HEK293 (cell line): ENCODE data around the gene E4F1.

Experiments used
- BCL11A ChIP-seq: fragments of 450-650 bp; formaldehyde crosslinking; IDR thresholded peaks from 2 replicates; pipeline ENCODE4 v1.5.1; 2016; ENCODE audit warnings: low read depth, missing biosample characterization, missing genetic modification characterization
- EGR2 ChIP-seq: fragments of 450-650 bp; formaldehyde crosslinking; IDR thresholded peaks from 2 replicates; pipeline ENCODE4 v1.5.1; 2016; ENCODE audit warnings: low read depth, missing biosample characterization, missing genetic modification characterization
- KLF1 ChIP-seq: fragments of 450-650 bp; formaldehyde crosslinking; IDR thresholded peaks from 2 replicates; pipeline ENCODE4 v1.5.1; 2016; ENCODE audit warnings: missing biosample characterization, missing genetic modification characterization
- TCF7L2 ChIP-seq: IDR thresholded peaks from 2 replicates; pipeline ENCODE4 v1.6.1; 2011; ENCODE audit warnings: low read depth, mild to moderate bottlenecking, inconsistent platforms, low read length, moderate library complexity, borderline replicate concordance
- ZNF114 ChIP-seq: fragments of 450-650 bp; formaldehyde crosslinking; IDR thresholded peaks from 2 replicates; pipeline ENCODE4 v1.5.0; 2017; ENCODE audit warnings: missing biosample characterization, missing genetic modification characterization
- ZNF146 ChIP-seq: fragments of 450-650 bp; formaldehyde crosslinking; IDR thresholded peaks from 2 replicates; pipeline ENCODE4 v1.5.1; 2016; ENCODE audit warnings: missing biosample characterization, missing genetic modification characterization
- ZNF19 ChIP-seq: fragments of 450-650 bp; formaldehyde crosslinking; IDR thresholded peaks from 2 replicates; pipeline ENCODE4; 2016; ENCODE audit warnings: missing biosample characterization, missing genetic modification characterization, low read depth
- ZNF239 ChIP-seq: fragments of 450-650 bp; formaldehyde crosslinking; IDR thresholded peaks from 2 replicates; pipeline ENCODE4 v1.5.1; 2016; ENCODE audit warnings: missing biosample characterization, missing genetic modification characterization
- ZNF274 ChIP-seq, 2 experiments: fragments of 200-500 bp in 1 of 2; fragments of 450-650 bp in 1 of 2; sonication (Bioruptor generic) in 1 of 2; formaldehyde crosslinking in 1 of 2; IDR thresholded peaks; 2 replicates each; pipeline versions ENCODE4 v1.5.1 to v1.6.1; 2014 to 2016; ENCODE audit warnings: borderline replicate concordance in 1 of 2, inconsistent platforms in 1 of 2, low read length in 1 of 2, missing biosample characterization in 1 of 2, missing genetic modification characterization in 1 of 2
- ZNF335 ChIP-seq: fragments of 450-650 bp; formaldehyde crosslinking; conservative IDR thresholded peaks from 2 replicates; pipeline ENCODE4 v1.5.1; 2016; ENCODE audit warnings: missing biosample characterization, missing genetic modification characterization
- ZNF548 ChIP-seq: fragments of 450-650 bp; formaldehyde crosslinking; IDR thresholded peaks from 2 replicates; pipeline ENCODE4 v1.5.1; 2016; ENCODE audit warnings: missing biosample characterization, missing genetic modification characterization
- TF ChIP-seq, protein P1 (sequence below): fragments of 450-650 bp; formaldehyde crosslinking; IDR thresholded peaks from 2 replicates; pipeline ENCODE4 v1.5.1; 2017; ENCODE audit warnings: missing biosample characterization, missing genetic modification characterization
- TF ChIP-seq, protein P2 (sequence below): fragments of 450-650 bp; formaldehyde crosslinking; IDR thresholded peaks from 2 replicates; pipeline ENCODE4 v1.5.1; 2016; ENCODE audit warnings: missing biosample characterization, missing genetic modification characterization
- TF ChIP-seq, protein P3 (sequence below): fragments of 450-650 bp; formaldehyde crosslinking; IDR thresholded peaks from 2 replicates; pipeline ENCODE4 v1.5.1; 2016; ENCODE audit warnings: missing biosample characterization, missing genetic modification characterization, borderline replicate concordance
- TF ChIP-seq, protein P4 (sequence below): fragments of 450-650 bp; formaldehyde crosslinking; IDR thresholded peaks from 2 replicates; pipeline ENCODE4 v1.5.1; 2017; ENCODE audit warnings: missing biosample characterization, missing genetic modification characterization
- TF ChIP-seq, protein P5 (sequence below): IDR thresholded peaks from 2 replicates; pipeline ENCODE4 v1.6.1; 2011; ENCODE audit warnings: mild to moderate bottlenecking, low read depth, low read length, borderline replicate concordance
- TF ChIP-seq, protein P6 (sequence below): fragments of 450-650 bp; formaldehyde crosslinking; IDR thresholded peaks from 2 replicates; pipeline ENCODE4 v1.5.1; 2017; ENCODE audit warnings: missing biosample characterization, missing genetic modification characterization
- TF ChIP-seq, protein P7 (sequence below): fragments of 450-650 bp; formaldehyde crosslinking; IDR thresholded peaks from 2 replicates; pipeline ENCODE4 v1.5.1; 2016; ENCODE audit warnings: missing biosample characterization, missing genetic modification characterization

The E4F1 gene

DNA sequence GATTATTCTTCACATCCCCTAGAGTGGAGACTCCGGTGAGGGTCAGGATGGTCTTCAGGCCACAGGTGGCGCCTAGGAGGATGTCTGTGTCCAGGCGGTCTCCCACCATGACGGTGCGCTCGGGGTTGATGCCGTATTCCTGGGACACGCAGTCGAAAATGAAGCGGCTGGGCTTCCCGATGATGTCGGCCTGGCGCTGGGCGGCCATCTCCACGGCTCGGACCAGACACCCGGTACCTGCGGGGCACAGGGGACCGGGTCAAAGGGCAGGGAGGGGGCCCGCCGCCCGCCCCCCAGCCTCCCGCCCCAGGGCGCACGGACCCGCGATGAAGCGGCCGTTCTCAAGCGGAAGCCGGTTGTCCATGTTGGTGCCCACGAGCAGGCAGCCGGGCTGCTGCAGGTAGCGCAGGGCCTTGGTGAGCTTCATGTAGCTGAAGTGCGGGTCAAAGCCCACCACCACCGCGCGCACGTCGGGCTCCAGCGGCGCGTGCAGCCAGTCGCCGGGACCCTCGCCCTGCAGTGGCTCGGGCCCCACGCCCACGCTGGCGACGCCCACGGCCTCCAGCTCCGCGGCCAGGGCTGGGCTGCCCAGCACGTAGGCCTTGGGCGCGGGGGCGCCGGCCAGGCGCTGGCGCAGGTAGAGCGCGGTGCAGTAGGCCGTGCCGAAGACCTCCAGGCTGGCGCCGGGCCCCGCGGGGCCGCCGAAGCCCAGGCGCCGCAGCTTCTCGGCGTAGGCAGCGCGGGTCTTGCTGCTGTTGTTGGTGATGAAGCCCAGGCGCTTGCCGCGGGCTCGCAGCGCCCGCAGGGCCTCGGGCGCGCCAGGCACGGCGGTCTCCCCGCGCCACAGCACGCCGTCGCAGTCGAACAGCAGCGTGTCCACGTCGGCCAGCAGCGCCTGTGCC lies 9.3 kb upstream of the E4F1 start (continued):
- TF ChIP-seq, protein P1, sequence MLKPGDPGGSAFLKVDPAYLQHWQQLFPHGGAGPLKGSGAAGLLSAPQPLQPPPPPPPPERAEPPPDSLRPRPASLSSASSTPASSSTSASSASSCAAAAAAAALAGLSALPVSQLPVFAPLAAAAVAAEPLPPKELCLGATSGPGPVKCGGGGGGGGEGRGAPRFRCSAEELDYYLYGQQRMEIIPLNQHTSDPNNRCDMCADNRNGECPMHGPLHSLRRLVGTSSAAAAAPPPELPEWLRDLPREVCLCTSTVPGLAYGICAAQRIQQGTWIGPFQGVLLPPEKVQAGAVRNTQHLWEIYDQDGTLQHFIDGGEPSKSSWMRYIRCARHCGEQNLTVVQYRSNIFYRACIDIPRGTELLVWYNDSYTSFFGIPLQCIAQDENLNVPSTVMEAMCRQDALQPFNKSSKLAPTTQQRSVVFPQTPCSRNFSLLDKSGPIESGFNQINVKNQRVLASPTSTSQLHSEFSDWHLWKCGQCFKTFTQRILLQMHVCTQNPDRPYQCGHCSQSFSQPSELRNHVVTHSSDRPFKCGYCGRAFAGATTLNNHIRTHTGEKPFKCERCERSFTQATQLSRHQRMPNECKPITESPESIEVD (tag by site-specific recombination): no peak
- TF ChIP-seq ZNF239 (tag by site-specific recombination) (no peak), BCL11A (tag by site-specific recombination) (no peak), ZNF548 (tag by site-specific recombination) (no peak), ZNF146 (tag by site-specific recombination) (no peak), ZNF114 (tag by site-specific recombination) (no peak), KLF1 (no peak), EGR2 (tag by site-specific recombination) (0 out of 2 replicates have a peak, but pooled peaks have one; percentile 29), TCF7L2 (no peak), ZNF19 (tag by site-specific recombination) (no peak), ZNF335 (tag by site-specific recombination) (peak; percentile 38), ZNF274 (IDR thresholded peaks at IDR 0.05; ENCODE audit: low read length) (no peak), ZNF274 (tag by site-specific recombination; IDR thresholded peaks at IDR 0.05; ENCODE audit: borderline replicate concordance) (no peak)
- TF ChIP-seq, protein P2, sequence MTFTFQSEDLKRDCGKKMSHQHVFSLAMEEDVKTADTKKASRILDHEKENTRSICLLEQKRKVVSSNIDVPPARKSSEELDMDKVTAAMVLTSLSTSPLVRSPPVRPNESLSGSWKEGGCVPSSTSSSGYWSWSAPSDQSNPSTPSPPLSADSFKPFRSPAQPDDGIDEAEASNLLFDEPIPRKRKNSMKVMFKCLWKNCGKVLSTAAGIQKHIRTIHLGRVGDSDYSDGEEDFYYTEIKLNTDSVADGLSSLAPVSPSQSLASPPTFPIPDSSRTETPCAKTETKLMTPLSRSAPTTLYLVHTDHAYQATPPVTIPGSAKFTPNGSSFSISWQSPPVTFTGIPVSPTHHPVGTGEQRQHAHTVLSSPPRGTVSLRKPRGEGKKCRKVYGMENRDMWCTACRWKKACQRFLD (tag by site-specific recombination): no peak
- TF ChIP-seq, protein P3, sequence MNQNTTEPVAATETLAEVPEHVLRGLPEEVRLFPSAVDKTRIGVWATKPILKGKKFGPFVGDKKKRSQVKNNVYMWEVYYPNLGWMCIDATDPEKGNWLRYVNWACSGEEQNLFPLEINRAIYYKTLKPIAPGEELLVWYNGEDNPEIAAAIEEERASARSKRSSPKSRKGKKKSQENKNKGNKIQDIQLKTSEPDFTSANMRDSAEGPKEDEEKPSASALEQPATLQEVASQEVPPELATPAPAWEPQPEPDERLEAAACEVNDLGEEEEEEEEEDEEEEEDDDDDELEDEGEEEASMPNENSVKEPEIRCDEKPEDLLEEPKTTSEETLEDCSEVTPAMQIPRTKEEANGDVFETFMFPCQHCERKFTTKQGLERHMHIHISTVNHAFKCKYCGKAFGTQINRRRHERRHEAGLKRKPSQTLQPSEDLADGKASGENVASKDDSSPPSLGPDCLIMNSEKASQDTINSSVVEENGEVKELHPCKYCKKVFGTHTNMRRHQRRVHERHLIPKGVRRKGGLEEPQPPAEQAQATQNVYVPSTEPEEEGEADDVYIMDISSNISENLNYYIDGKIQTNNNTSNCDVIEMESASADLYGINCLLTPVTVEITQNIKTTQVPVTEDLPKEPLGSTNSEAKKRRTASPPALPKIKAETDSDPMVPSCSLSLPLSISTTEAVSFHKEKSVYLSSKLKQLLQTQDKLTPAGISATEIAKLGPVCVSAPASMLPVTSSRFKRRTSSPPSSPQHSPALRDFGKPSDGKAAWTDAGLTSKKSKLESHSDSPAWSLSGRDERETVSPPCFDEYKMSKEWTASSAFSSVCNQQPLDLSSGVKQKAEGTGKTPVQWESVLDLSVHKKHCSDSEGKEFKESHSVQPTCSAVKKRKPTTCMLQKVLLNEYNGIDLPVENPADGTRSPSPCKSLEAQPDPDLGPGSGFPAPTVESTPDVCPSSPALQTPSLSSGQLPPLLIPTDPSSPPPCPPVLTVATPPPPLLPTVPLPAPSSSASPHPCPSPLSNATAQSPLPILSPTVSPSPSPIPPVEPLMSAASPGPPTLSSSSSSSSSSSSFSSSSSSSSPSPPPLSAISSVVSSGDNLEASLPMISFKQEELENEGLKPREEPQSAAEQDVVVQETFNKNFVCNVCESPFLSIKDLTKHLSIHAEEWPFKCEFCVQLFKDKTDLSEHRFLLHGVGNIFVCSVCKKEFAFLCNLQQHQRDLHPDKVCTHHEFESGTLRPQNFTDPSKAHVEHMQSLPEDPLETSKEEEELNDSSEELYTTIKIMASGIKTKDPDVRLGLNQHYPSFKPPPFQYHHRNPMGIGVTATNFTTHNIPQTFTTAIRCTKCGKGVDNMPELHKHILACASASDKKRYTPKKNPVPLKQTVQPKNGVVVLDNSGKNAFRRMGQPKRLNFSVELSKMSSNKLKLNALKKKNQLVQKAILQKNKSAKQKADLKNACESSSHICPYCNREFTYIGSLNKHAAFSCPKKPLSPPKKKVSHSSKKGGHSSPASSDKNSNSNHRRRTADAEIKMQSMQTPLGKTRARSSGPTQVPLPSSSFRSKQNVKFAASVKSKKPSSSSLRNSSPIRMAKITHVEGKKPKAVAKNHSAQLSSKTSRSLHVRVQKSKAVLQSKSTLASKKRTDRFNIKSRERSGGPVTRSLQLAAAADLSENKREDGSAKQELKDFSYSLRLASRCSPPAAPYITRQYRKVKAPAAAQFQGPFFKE (tag by site-specific recombination): no peak
- TF ChIP-seq, protein P4, sequence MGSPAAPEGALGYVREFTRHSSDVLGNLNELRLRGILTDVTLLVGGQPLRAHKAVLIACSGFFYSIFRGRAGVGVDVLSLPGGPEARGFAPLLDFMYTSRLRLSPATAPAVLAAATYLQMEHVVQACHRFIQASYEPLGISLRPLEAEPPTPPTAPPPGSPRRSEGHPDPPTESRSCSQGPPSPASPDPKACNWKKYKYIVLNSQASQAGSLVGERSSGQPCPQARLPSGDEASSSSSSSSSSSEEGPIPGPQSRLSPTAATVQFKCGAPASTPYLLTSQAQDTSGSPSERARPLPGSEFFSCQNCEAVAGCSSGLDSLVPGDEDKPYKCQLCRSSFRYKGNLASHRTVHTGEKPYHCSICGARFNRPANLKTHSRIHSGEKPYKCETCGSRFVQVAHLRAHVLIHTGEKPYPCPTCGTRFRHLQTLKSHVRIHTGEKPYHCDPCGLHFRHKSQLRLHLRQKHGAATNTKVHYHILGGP: no peak
- TF ChIP-seq, protein P5, sequence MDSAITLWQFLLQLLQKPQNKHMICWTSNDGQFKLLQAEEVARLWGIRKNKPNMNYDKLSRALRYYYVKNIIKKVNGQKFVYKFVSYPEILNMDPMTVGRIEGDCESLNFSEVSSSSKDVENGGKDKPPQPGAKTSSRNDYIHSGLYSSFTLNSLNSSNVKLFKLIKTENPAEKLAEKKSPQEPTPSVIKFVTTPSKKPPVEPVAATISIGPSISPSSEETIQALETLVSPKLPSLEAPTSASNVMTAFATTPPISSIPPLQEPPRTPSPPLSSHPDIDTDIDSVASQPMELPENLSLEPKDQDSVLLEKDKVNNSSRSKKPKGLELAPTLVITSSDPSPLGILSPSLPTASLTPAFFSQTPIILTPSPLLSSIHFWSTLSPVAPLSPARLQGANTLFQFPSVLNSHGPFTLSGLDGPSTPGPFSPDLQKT: no peak
- TF ChIP-seq, protein P6, sequence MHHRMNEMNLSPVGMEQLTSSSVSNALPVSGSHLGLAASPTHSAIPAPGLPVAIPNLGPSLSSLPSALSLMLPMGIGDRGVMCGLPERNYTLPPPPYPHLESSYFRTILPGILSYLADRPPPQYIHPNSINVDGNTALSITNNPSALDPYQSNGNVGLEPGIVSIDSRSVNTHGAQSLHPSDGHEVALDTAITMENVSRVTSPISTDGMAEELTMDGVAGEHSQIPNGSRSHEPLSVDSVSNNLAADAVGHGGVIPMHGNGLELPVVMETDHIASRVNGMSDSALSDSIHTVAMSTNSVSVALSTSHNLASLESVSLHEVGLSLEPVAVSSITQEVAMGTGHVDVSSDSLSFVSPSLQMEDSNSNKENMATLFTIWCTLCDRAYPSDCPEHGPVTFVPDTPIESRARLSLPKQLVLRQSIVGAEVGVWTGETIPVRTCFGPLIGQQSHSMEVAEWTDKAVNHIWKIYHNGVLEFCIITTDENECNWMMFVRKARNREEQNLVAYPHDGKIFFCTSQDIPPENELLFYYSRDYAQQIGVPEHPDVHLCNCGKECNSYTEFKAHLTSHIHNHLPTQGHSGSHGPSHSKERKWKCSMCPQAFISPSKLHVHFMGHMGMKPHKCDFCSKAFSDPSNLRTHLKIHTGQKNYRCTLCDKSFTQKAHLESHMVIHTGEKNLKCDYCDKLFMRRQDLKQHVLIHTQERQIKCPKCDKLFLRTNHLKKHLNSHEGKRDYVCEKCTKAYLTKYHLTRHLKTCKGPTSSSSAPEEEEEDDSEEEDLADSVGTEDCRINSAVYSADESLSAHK (tag by site-specific recombination): no peak
- TF ChIP-seq, protein P7, sequence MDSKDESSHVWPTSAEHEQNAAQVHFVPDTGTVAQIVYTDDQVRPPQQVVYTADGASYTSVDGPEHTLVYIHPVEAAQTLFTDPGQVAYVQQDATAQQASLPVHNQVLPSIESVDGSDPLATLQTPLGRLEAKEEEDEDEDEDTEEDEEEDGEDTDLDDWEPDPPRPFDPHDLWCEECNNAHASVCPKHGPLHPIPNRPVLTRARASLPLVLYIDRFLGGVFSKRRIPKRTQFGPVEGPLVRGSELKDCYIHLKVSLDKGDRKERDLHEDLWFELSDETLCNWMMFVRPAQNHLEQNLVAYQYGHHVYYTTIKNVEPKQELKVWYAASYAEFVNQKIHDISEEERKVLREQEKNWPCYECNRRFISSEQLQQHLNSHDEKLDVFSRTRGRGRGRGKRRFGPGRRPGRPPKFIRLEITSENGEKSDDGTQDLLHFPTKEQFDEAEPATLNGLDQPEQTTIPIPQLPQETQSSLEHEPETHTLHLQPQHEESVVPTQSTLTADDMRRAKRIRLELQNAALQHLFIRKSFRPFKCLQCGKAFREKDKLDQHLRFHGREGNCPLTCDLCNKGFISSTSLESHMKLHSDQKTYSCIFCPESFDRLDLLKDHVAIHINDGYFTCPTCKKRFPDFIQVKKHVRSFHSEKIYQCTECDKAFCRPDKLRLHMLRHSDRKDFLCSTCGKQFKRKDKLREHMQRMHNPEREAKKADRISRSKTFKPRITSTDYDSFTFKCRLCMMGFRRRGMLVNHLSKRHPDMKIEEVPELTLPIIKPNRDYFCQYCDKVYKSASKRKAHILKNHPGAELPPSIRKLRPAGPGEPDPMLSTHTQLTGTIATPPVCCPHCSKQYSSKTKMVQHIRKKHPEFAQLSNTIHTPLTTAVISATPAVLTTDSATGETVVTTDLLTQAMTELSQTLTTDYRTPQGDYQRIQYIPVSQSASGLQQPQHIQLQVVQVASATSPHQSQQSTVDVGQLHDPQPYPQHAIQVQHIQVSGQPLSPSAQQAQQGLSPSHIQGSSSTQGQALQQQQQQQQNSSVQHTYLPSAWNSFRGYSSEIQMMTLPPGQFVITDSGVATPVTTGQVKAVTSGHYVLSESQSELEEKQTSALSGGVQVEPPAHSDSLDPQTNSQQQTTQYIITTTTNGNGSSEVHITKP (tag by site-specific recombination): no peak
